GM18498 (cell line): ENCODE data around the gene ARL3.
"Not testable (repeated sequence)": the region's sequence is repeated elsewhere in the genome, so short reads cannot be mapped to it uniquely, and the experiment has no call there.

ENCODE experiments used
- ATAC-seq: cut with Tn5 transposase; IDR thresholded peaks from one replicate; pipeline ENCODE4 v1.9.1; 2021; ENCODE audit warnings: mild to moderate bottlenecking, moderate library complexity; ENCODE audit not compliant: unreplicated experiment

The ARL3 gene

DNA sequence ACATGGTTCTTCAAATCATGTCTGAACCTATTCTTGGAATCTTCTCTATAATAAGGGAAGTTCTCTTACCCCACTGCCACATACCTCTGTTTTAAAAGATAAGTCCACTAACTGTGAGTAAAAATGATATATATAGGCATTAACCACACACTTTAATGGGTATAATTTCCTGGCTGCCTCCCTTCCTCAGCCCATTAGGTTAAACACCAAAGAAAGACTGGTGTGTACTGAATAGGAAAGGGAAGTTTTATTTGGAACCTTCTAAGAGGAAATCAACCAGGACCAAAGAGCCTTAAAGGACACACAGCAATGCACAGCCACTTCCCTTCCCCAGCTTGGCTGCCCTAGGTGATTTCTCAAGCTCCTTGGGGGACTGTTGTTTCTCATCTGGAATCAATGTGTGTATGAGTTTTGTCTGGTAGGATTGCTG lies 24.5 kb upstream of the ARL3 start:
- no peak for ATAC-seq

- no peak for ATAC-seq
Measured at GRCh38 chr10:102735065-102735562, 20.9 kb upstream of the ARL3 start.

DNA sequence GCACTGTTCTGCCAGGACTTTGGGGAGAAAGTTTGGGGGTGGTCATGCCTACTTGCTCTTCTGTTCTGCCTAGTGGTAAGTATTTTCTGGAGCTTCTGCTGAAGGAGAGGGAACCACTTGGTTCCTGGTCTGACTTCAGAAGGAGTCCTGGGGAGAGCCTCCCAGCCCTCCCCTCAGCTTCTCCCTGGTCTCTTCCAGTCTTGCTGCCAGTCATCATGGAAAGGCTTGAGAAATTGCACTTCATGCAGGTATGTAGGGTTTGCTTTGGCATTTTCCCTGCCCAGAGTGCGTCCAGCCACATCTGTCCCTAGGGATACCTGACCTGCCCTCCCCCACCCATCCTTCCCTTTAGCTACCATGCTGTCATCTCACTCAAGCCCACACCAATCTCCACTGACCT lies 18.5 kb upstream of the ARL3 start:
- ATAC-seq = no peak

DNA sequence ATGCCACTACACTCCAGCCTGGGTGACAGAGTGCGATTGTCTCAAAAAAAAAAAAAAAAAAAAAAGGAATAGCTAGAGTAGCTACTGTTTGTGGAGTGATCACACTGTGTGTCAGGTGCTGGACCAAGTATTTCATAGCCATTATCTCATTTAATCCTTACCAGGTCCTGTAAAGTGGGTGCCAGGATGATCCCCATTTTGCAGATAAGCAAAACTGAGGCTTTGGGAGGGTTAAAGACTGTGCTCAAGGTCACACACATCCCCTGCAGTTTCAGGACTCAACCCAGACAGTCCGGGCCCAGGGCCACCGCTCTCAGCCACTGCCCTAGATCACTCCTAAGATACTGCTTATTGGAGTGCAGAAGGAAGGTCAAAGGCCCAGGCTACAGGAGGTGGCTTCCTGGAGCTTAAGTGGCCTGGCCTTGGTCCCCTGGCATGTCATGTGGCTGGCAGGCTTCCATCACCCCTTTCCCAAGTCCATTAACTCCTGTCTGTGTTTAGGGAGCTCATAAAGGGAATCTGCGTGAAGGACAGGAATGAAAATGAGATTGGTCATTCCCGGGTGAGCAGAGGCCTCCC lies 17.1 kb upstream of the ARL3 start:
- no peak for ATAC-seq

- peak; percentile 60 for ATAC-seq
Measured at GRCh38 chr10:102729029-102730026, 15.1 kb upstream of the ARL3 start.

DNA sequence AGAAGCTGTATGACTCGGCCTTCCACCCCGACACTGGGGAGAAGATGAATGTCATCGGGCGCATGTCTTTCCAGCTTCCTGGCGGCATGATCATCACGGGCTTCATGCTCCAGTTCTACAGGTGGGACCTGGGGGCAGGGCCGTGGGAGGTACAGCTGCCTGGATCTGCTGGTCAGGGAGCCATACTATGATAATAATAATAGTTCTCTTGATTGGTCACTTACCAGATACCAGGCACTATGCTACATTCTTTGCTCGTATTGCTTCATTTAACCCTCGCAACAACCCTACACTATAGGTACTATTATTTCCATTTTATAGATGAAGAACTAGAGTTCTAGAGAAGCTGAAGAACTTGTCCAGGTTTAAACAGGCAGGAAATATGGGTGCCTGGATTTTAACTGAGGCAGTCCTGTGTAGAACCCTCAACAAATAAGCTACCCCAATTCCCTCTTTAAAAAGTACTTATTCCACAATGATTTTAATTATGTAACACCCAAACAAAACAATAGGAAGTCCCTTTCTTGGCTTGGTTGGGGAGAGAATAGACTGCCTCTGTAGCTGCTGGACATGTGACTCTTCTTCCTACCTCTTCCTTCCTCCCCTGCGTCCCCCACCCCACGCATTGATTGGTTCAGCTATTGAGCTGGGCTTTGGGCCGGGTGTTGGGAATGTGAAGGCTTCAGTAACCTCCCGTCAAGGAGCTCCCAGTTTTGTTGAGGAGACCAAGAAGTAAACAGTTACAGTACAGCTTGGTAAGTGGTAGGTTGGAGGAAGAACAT lies 13.0 kb upstream of the ARL3 start:
- no peak for ATAC-seq

- no peak for ATAC-seq
Measured at GRCh38 chr10:102726274-102726673, 12.1 kb upstream of the ARL3 start.

- no peak for ATAC-seq
Measured at GRCh38 chr10:102723989-102724388, 9.8 kb upstream of the ARL3 start.

- no peak for ATAC-seq
Measured at GRCh38 chr10:102721954-102722353, 7.8 kb upstream of the ARL3 start.

GRCh38 chr10:102720775-102721301 lies 6.6 kb upstream of the ARL3 start:
- no peak for ATAC-seq

GRCh38 chr10:102720337-102720736 lies 6.1 kb upstream of the ARL3 start:
- no peak for ATAC-seq

GRCh38 chr10:102718220-102718619 lies 4.0 kb upstream of the ARL3 start:
- ATAC-seq = no peak

DNA sequence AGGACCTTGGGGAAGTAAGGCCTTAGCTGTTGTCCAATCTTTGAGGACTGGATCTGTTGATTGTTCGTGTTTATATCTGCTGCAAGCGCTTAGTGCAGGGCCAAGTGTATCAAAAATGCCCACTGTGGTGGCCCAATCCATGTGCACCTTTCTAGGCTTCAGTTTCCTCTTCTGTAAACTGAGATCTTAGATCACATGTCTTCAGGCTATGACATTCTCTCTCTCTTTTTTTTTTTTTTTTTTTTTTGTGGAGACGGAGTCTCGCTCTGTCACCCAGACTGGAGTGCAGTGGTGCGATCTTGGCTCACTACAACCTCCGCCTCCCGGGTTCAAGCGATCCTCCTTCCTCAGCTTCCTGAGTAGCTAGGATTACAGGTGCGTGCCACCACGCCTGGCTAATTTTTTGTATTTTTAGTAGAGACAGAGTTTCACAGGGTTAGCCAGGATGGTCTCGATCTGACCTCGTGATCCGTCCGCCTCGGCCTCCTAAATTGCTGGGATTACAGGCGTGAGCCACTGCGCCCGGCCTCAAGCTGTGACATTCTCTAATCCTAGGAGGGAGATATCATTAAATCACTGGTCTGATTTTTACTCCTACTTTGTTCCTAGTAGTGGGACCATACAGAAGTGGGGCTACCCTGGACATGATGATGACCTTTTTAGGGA lies 2.8 kb upstream of the ARL3 start:
- not testable (repeated sequence) for ATAC-seq

DNA sequence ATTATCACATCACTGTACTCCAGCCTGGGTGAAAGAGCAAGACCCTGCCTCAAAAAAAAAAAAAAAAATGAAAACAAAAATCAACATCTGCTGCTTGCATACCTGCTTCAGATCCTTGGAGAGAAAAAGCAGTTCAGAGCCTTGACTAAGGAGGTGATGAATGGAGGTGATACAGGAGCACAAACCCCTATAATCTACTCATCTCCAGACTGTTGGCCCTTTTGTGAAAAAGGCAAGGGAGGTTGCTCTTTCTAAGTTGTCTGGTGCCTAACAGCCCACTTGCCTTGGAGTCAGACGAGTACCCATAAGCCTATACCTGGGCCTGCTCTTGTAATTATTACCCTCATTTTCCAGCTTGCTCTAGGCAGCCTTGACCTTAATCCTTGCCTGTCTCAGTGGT lies 1.7 kb upstream of the ARL3 start:
- no peak for ATAC-seq

DNA sequence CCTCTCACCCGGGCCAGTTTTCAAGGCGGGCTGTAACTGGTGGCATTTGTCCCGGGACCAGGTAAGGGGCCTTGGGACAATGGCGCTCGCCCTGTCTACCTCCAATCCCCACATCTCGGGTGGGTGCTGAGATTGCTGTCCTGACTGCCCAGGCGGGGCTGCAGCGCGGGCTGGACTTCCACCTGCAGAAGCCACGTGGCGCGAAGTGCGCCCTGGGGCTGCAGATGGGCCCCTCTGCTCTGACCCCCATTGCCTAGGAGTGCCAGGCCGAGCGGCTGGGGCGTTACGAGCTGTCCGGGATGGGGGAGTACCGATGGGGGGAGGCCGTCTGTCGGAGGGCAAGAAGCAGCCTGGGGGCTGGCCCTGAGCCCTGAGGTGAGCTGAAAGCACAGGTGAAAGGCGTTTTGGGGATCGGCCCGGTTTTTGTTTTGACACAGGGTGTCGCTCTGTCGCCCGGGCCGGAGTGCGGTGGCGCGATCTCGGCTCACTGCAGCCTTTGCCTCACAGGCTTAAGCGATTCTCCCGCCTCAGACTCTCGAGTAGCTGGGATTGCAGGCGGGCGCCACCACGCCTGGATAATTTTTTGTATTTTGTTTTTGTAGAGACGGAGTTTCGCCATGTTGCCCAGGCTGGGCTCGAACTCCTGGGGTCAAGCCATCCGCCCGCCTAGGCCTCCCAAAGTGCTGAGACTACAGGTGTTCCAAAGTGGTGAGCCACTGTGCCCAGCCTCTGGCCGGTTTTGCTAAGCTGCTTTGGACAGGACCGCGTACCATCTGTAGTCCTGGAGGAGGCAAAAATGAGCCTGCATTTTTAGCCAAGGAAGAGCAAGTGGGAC lies 641 bp upstream of the ARL3 start, which contains the start of gene SFXN2:
Gene SFXN2, plus strand, starts transcription at position 16 of the 835 bp plus-strand sequence. CDS start 12,001 bp downstream, outside the sequence.
- ATAC-seq = peak; percentile 25

DNA sequence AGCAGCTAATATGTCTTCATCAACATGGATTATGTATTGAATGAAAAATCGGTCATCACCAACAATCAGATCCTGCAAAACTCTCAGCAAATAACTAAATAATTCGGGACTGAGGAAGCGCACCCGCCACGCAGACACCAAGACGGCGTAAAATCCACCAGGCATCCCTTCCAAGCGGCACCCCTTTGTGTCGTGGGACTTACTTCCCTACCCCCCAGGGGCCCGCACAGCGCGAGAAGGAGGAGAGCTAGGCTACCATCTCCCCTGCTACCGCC lies 721 bp downstream of the ARL3 start:
- peak; percentile 48 for ATAC-seq

DNA sequence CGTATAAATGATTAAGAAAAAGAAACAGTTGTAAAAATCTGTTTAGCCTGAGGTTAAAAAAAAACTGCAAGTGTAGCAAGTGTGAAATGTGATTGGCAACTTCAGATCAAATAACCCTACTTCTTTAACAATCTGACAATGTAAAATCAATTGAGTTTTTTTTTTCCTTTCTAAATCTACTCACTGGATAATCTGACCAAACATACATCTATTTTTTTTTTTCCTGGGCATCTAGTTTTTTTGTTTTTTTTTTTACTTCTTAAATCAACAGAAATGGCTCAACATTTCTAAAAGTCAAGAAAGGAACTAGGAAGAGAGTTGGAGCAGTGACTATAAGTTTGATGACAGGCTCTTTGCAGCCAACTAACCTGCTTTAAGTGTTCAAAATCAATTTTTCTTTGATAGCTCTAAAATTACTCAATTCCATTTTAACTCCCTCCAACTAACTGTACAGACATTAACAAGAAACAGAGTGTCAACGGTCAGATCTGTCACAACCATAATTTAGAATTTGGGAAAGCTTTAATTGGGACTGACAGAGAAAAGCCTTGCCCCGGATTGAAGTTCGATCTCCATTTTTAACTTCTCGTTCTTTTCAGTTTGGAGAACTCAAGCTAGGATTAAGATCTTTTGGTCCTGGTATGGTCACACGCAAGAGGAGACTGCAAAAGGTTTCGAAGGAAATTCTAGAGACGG lies 1.2 kb downstream of the ARL3 start:
- no peak for ATAC-seq

DNA sequence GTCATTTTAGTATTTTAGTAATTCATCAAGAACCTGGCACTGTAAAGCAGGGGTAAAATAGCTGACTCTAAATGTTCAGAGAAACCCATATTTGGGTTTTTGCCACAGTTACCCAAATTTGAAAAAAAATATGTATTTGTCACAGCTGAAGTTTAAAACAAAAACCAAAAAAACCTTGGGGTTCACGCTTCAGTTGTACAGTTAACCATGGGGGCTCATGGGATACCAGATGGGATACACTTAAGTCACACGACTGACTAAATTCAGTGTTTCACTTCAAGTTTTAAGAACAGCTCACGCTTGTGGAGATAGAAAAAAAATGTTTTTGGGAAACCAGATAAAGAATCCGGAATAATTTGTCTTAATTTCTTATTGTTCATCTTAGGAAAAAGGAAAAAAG lies 2.1 kb downstream of the ARL3 start:
- no peak for ATAC-seq

GRCh38 chr10:102710609-102711008 lies 3.6 kb downstream of the ARL3 start:
- ATAC-seq = no peak
